ENCODE data around the gene NOSIP.

Gene NOSIP

GRCh38 chr19:49514151-49514550 is 66.2 kb downstream of the NOSIP start:
- Histone ChIP-seq H3K14ac (ENCODE audit: low read length) (no peak overlapping the region), H3K79me1 (ENCODE audit: low read depth, low read length) (peaks cover 4% of the 10 kb centered on the region), H4K91ac (ENCODE audit: low read depth, low read length, poor library complexity) (no peak overlapping the region), H3K9me3 (replicated peaks in 1 of 2; ENCODE audit: control insufficient read depth in 2 of 2, insufficient read depth in 1 of 2, low read depth in 1 of 2, low read length in 2 of 2) (no peaks in the 10 kb centered on the region), H3K27me3 (ENCODE audit: control insufficient read depth in 3 of 3, insufficient read depth in 3 of 3, low read depth in 1 of 3, low read length in 3 of 3) (no peaks in the 10 kb centered on the region), H2BK15ac (ENCODE audit: low read length) (no peak overlapping the region), H3K23ac (ENCODE audit: low read depth, low read length, poor library complexity) (no peak overlapping the region), H2BK12ac (ENCODE audit: low read length) (peak overlapping the region; percentile 82), H2BK120ac (ENCODE audit: low read depth, low read length) (no peak overlapping the region), H3K4me3 (ENCODE audit: low read length in 2 of 2) (peak overlapping the region; percentile 71 to 83), H2AFZ (ENCODE audit: low read length) (no peak overlapping the region), H4K8ac (ENCODE audit: low read depth, low read length) (no peak overlapping the region), H3K4me1 (ENCODE audit: control insufficient read depth in 2 of 2, insufficient read depth in 1 of 2, low read depth in 1 of 2, low read length in 2 of 2) (peaks cover 9 to 10% of the 10 kb centered on the region in 2 donors), H3K18ac (ENCODE audit: low read length) (peak overlapping the region; percentile 82), H3K9ac (ENCODE audit: low read depth, low read length, poor library complexity) (no peak overlapping the region), H2AK5ac (ENCODE audit: low read depth, low read length) (peak overlapping the region; percentile 96), H3K36me3 (replicated peaks in 1 of 2; ENCODE audit: control insufficient read depth in 2 of 2, insufficient read depth in 2 of 2, low read length in 2 of 2) (peaks cover 5 to 10% of the 10 kb centered on the region in 2 donors), H3K4me2 (ENCODE audit: insufficient read depth, low read length, poor library complexity, severe bottlenecking) (no peak overlapping the region), H3K27ac (replicated peaks; ENCODE audit: low read length) (no peak overlapping the region), H2BK5ac (ENCODE audit: low read length) (no peak overlapping the region), H3K4ac (ENCODE audit: low read length) (no peak overlapping the region)
- no peak for DNase-seq (ENCODE audit: low spot score)
- no CpG with 5 or more reads among the region's 21 CpGs for WGBS, 2 donors (ENCODE audit: extremely low coverage in 2 of 2, insufficient read length in 2 of 2, insufficient replicate concordance in 1 of 2)

DNA sequence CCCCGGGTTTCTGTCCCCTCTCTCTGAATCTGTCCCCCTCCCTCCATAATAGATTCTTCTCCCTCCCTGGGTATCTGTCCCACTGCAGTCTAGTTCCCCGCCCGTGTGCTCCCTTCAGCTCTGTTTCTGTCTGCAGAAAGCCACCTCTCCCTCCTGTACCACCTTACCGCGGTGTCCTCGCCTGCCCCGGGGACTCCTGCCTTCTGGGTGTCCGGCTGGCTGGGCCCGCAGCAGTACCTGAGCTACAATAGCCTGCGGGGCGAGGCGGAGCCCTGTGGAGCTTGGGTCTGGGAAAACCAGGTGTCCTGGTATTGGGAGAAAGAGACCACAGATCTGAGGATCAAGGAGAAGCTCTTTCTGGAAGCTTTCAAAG is 66.6 kb downstream of the NOSIP start:
- Histone ChIP-seq H4K91ac (ENCODE audit: low read depth, low read length, poor library complexity) (no peak overlapping the region), H2BK15ac (ENCODE audit: low read length) (peak overlapping the region; percentile 71), H3K4me2 (ENCODE audit: insufficient read depth, low read length, poor library complexity, severe bottlenecking) (peak overlapping the region; percentile 91), H3K23ac (ENCODE audit: low read depth, low read length, poor library complexity) (no peak overlapping the region), H3K27ac (replicated peaks; ENCODE audit: low read length) (peak overlapping the region; percentile 19), H3K9me3 (replicated peaks in 1 of 2; ENCODE audit: control insufficient read depth in 2 of 2, insufficient read depth in 1 of 2, low read depth in 1 of 2, low read length in 2 of 2) (no peaks in the 10 kb centered on the region), H3K4me3 (ENCODE audit: low read length in 2 of 2) (peak overlapping the region; percentile 71 to 83), H2BK5ac (ENCODE audit: low read length) (no peak overlapping the region), H3K79me1 (ENCODE audit: low read depth, low read length) (peaks cover 5% of the 10 kb centered on the region), H2AK5ac (ENCODE audit: low read depth, low read length) (peak overlapping the region; percentile 96), H3K4me1 (ENCODE audit: control insufficient read depth in 2 of 2, insufficient read depth in 1 of 2, low read depth in 1 of 2, low read length in 2 of 2) (peaks cover 9 to 10% of the 10 kb centered on the region in 2 donors), H3K14ac (ENCODE audit: low read length) (no peak overlapping the region), H2BK12ac (ENCODE audit: low read length) (no peak overlapping the region), H3K9ac (ENCODE audit: low read depth, low read length, poor library complexity) (peak overlapping the region; percentile 75), H3K4ac (ENCODE audit: low read length) (no peak overlapping the region), H3K18ac (ENCODE audit: low read length) (peak overlapping the region; percentile 50), H3K27me3 (ENCODE audit: control insufficient read depth in 3 of 3, insufficient read depth in 3 of 3, low read depth in 1 of 3, low read length in 3 of 3) (no peaks in the 10 kb centered on the region), H4K8ac (ENCODE audit: low read depth, low read length) (no peak overlapping the region), H2AFZ (ENCODE audit: low read length) (peak overlapping the region; percentile 99), H3K36me3 (replicated peaks in 1 of 2; ENCODE audit: control insufficient read depth in 2 of 2, insufficient read depth in 2 of 2, low read length in 2 of 2) (peaks cover 5 to 9% of the 10 kb centered on the region in 2 donors), H2BK120ac (ENCODE audit: low read depth, low read length) (no peak overlapping the region)
- WGBS, 2 donors (ENCODE audit: extremely low coverage in 2 of 2, insufficient read length in 2 of 2, insufficient replicate concordance in 1 of 2): no CpG with 5 or more reads among the region's 12 CpGs
- DNase-seq (ENCODE audit: low spot score): no peak

- WGBS, 2 donors (ENCODE audit: extremely low coverage in 2 of 2, insufficient read length in 2 of 2, insufficient replicate concordance in 1 of 2): no CpG with 5 or more reads among the region's 50 CpGs
- no peaks in the 10 kb centered on the region for H3K9me3 ChIP-seq (replicated peaks in 1 of 2; ENCODE audit: control insufficient read depth in 2 of 2, insufficient read depth in 1 of 2, low read depth in 1 of 2, low read length in 2 of 2)
- peak overlapping the region; percentile 97 for H3K18ac ChIP-seq (ENCODE audit: low read length)
- H3K4ac ChIP-seq (ENCODE audit: low read length): no peak overlapping the region
- peak overlapping the region; percentile 91 for H3K4me2 ChIP-seq (ENCODE audit: insufficient read depth, low read length, poor library complexity, severe bottlenecking)
- H2BK15ac ChIP-seq (ENCODE audit: low read length): peak overlapping the region; percentile 89
- no peak overlapping the region for H4K91ac ChIP-seq (ENCODE audit: low read depth, low read length, poor library complexity)
- no peak overlapping the region for H2BK120ac ChIP-seq (ENCODE audit: low read depth, low read length)
- H3K36me3 ChIP-seq (replicated peaks in 1 of 2; ENCODE audit: control insufficient read depth in 2 of 2, insufficient read depth in 2 of 2, low read length in 2 of 2): peaks cover 5 to 9% of the 10 kb centered on the region in 2 donors
- peak overlapping the region; percentile 99 for H2AFZ ChIP-seq (ENCODE audit: low read length)
- DNase-seq (ENCODE audit: low spot score): peak; percentile 53
- peak overlapping the region; percentile 8 for H3K14ac ChIP-seq (ENCODE audit: low read length)
- peaks cover 5% of the 10 kb centered on the region for H3K79me1 ChIP-seq (ENCODE audit: low read depth, low read length)
- H2AK5ac ChIP-seq (ENCODE audit: low read depth, low read length): no peak overlapping the region
- peak overlapping the region; percentile 94 for H3K9ac ChIP-seq (ENCODE audit: low read depth, low read length, poor library complexity)
- peak overlapping the region; percentile 82 for H3K27ac ChIP-seq (replicated peaks; ENCODE audit: low read length)
- no peak overlapping the region for H4K8ac ChIP-seq (ENCODE audit: low read depth, low read length)
- H3K27me3 ChIP-seq (ENCODE audit: control insufficient read depth in 3 of 3, insufficient read depth in 3 of 3, low read depth in 1 of 3, low read length in 3 of 3): no peaks in the 10 kb centered on the region
- peak overlapping the region; percentile 83 to 86 for H3K4me3 ChIP-seq (ENCODE audit: low read length in 2 of 2)
- no peak overlapping the region for H2BK12ac ChIP-seq (ENCODE audit: low read length)
- H3K23ac ChIP-seq (ENCODE audit: low read depth, low read length, poor library complexity): peak overlapping the region; percentile 91
- H2BK5ac ChIP-seq (ENCODE audit: low read length): peak overlapping the region; percentile 97
- peaks cover 9 to 10% of the 10 kb centered on the region in 2 donors for H3K4me1 ChIP-seq (ENCODE audit: control insufficient read depth in 2 of 2, insufficient read depth in 1 of 2, low read depth in 1 of 2, low read length in 2 of 2)
Observed at GRCh38 chr19:49512970-49513745, 67.2 kb downstream of the NOSIP start.

DNA sequence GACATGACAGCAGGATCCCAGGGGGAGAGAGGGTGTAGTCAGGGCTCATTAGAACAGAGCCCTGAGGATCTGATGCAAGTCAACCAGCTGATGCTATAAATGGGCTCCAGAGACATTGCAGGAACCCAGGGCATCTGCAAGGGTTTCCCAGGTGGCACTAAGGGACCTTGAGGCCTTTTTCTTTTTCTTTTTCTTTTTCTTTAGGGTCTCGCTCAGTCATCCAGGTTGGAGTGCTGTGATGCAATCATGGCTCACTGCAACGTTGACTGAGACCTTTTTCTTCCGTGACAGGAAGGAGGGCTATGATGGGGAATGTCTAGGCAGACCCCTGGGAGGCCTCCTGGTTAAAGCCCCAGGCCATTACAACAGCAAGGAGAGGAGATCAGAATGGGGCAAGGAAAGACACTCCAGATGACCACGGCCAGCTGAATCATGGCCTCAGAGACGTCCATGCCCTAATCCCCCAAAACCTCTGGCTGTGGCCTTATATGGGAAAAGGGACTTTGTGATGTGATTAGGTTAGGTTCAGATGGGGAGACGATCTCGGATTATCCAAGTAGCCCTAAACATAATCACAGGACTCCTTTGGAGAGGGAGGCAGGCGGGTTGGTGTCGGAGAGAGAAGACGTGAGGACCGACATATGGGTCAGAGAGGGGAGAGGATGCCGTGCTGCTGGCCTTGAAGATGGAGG is 72.4 kb downstream of the NOSIP start:
- Histone ChIP-seq H4K8ac (ENCODE audit: low read depth, low read length) (no peak overlapping the region), H2BK120ac (ENCODE audit: low read depth, low read length) (no peak overlapping the region)

More for the DNA sequence above, 72.4 kb downstream of the NOSIP start:
- H4K91ac ChIP-seq (ENCODE audit: low read depth, low read length, poor library complexity): no peak overlapping the region
- H2AFZ ChIP-seq (ENCODE audit: low read length): peak overlapping the region; percentile 45
- H3K14ac ChIP-seq (ENCODE audit: low read length): no peak overlapping the region
- no peaks in the 10 kb centered on the region for H3K9me3 ChIP-seq (replicated peaks in 1 of 2; ENCODE audit: control insufficient read depth in 2 of 2, insufficient read depth in 1 of 2, low read depth in 1 of 2, low read length in 2 of 2)
- H2AK5ac ChIP-seq (ENCODE audit: low read depth, low read length): no peak overlapping the region
- no peak overlapping the region for H3K9ac ChIP-seq (ENCODE audit: low read depth, low read length, poor library complexity)
- no peak overlapping the region for H3K23ac ChIP-seq (ENCODE audit: low read depth, low read length, poor library complexity)
- no peak overlapping the region for H2BK12ac ChIP-seq (ENCODE audit: low read length)
- no peak overlapping the region for H3K18ac ChIP-seq (ENCODE audit: low read length)
- no peaks in the 10 kb centered on the region for H3K27me3 ChIP-seq (ENCODE audit: control insufficient read depth in 3 of 3, insufficient read depth in 3 of 3, low read depth in 1 of 3, low read length in 3 of 3)
- no peaks in the 10 kb centered on the region for H3K36me3 ChIP-seq (replicated peaks in 1 of 2; ENCODE audit: control insufficient read depth in 2 of 2, insufficient read depth in 2 of 2, low read length in 2 of 2)
- peaks cover 1% of the 10 kb centered on the region for H3K79me1 ChIP-seq (ENCODE audit: low read depth, low read length)
- WGBS, 2 donors (ENCODE audit: extremely low coverage in 2 of 2, insufficient read length in 2 of 2, insufficient replicate concordance in 1 of 2): no CpG with 5 or more reads among the region's 12 CpGs
- H3K4ac ChIP-seq (ENCODE audit: low read length): no peak overlapping the region
- H3K4me3 ChIP-seq (ENCODE audit: low read length in 2 of 2): no peak overlapping the region
- H2BK5ac ChIP-seq (ENCODE audit: low read length): no peak overlapping the region
- DNase-seq (ENCODE audit: low spot score): no peak
- peaks cover 4 to 16% of the 10 kb centered on the region in 2 donors for H3K4me1 ChIP-seq (ENCODE audit: control insufficient read depth in 2 of 2, insufficient read depth in 1 of 2, low read depth in 1 of 2, low read length in 2 of 2)
- no peak overlapping the region for H3K4me2 ChIP-seq (ENCODE audit: insufficient read depth, low read length, poor library complexity, severe bottlenecking)
- H3K27ac ChIP-seq (replicated peaks; ENCODE audit: low read length): no peak overlapping the region
- no peak overlapping the region for H2BK15ac ChIP-seq (ENCODE audit: low read length)
